NCI-H146 (cell line): ENCODE results near the gene RFTN1.

Source experiments
- DNase-seq: peaks from one replicate; lab custom pipeline; 2025; lab: John Stamatoyannopoulos, UW

The RFTN1 gene

GRCh38 chr3:16279010-16279801 lies 234.3 kb downstream of the RFTN1 start:
- DNase-seq: no peak

GRCh38 chr3:16277471-16277870 lies 236.0 kb downstream of the RFTN1 start:
- no peak for DNase-seq

- no peak for DNase-seq
Measured at GRCh38 chr3:16273867-16274266, 239.6 kb downstream of the RFTN1 start.

GRCh38 chr3:16272588-16272987 lies 240.9 kb downstream of the RFTN1 start:
- no peak for DNase-seq

GRCh38 chr3:16270855-16271254 lies 242.6 kb downstream of the RFTN1 start:
- DNase-seq: no peak

GRCh38 chr3:16266714-16267113 lies 246.8 kb downstream of the RFTN1 start:
- no peak for DNase-seq
